ENCODE data around the gene TBKBP1. TPM values are rescaled to one million over a fixed set of nuclear protein-coding genes. Genes with fewer than 3 reads are reported as not detected.
A peak's percentile ranks its signal among the peaks of the same experiment; 100 is the strongest.

Gene TBKBP1
- total and polyA plus RNA-seq, 2 donors from 2014 or later = 10.1 to 11.2 TPM

DNA sequence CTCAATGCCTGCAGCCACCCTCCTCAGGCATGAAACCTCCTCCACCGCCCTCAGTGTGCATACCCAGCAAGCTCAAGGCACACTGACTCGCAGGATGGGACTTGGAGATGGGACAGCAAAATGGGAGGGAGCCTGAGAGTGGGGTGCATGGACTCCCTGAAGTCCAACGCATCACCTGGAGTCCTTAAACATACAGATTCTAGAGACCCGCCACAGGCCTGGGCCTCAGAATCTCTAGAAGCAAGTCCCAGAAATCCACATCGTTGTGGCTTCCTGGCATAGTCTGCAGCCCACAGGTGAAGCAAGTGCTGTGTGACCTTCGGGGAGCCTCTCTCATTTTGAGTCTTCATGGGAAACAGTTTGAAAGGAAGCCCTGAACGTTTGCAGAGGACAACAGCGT is 35.5 kb downstream of the TBKBP1 start:
- intact Hi-C loops (cut with DNase I) = no loop called here
- Histone ChIP-seq H3K4me1 (ENCODE audit: control insufficient read depth in 2 of 3, insufficient read depth in 2 of 3, low read depth in 1 of 3, low read length in 3 of 3) (peaks cover 0 to 4% (median 0%) of the 10 kb centered on the region in 3 donors), H3K9me3 (ENCODE audit: control insufficient read depth in 2 of 3, insufficient read depth in 1 of 3, low read length in 3 of 3) (no peaks in the 10 kb centered on the region), H3K4me3 (ENCODE audit: low read length in 3 of 3) (no peak overlapping the region), H3K9ac (ENCODE audit: low read length in 3 of 3) (no peak overlapping the region), H3K27me3 (ENCODE audit: control insufficient read depth, insufficient read depth, low read length) (peaks cover 11% of the 10 kb centered on the region), H3K36me3 (ENCODE audit: control insufficient read depth in 2 of 3, insufficient read depth in 3 of 3, low read length in 3 of 3) (no peaks in the 10 kb centered on the region), H3K27ac (ENCODE audit: low read depth in 2 of 2, low read length in 2 of 2) (no peak overlapping the region)
- FAIRE-seq (no peak), DNase-seq (peak in 2 of 5 donors; percentile 15 to 20)
- TF ChIP-seq, protein P1, sequence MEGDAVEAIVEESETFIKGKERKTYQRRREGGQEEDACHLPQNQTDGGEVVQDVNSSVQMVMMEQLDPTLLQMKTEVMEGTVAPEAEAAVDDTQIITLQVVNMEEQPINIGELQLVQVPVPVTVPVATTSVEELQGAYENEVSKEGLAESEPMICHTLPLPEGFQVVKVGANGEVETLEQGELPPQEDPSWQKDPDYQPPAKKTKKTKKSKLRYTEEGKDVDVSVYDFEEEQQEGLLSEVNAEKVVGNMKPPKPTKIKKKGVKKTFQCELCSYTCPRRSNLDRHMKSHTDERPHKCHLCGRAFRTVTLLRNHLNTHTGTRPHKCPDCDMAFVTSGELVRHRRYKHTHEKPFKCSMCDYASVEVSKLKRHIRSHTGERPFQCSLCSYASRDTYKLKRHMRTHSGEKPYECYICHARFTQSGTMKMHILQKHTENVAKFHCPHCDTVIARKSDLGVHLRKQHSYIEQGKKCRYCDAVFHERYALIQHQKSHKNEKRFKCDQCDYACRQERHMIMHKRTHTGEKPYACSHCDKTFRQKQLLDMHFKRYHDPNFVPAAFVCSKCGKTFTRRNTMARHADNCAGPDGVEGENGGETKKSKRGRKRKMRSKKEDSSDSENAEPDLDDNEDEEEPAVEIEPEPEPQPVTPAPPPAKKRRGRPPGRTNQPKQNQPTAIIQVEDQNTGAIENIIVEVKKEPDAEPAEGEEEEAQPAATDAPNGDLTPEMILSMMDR (IDR thresholded peaks at IDR 0.05; ENCODE audit: borderline replicate concordance, extremely low read depth, insufficient read depth) = no peak

DNA sequence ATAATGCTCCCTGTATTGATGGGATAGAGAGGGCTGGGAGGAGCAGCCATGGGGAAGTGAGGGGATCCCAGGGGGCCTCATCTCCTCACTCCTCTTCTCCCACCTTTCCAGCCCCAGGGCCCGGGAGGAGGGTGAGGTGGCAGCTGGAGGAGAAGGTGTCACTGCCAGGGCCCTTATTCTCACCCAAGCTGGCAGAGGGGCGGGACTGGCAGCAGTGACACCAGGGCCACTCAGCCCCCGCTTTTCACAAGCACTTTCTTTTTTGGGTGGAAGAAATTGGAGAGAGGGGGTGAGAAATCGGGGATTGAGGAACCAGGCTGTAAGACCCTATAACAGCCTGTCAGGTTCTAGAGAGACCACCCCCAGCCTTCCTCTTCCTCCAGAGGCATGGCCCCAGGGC is 36.7 kb downstream of the TBKBP1 start:
- H3K27me3 ChIP-seq (ENCODE audit: control insufficient read depth, insufficient read depth, low read length) = peaks cover 16% of the 10 kb centered on the region
- FAIRE-seq (no peak), DNase-seq (peak in 1 of 5 donors; percentile 20)
- intact Hi-C loops (cut with DNase I) = no loop called here
- peaks cover 0 to 4% (median 0%) of the 10 kb centered on the region in 3 donors for H3K4me1 ChIP-seq (ENCODE audit: control insufficient read depth in 2 of 3, insufficient read depth in 2 of 3, low read depth in 1 of 3, low read length in 3 of 3)
- no peaks in the 10 kb centered on the region for H3K9me3 ChIP-seq (ENCODE audit: control insufficient read depth in 2 of 3, insufficient read depth in 1 of 3, low read length in 3 of 3)
- H3K36me3 ChIP-seq (ENCODE audit: control insufficient read depth in 2 of 3, insufficient read depth in 3 of 3, low read length in 3 of 3) = no peaks in the 10 kb centered on the region
- H3K4me3 ChIP-seq (ENCODE audit: low read length in 3 of 3) = no peak overlapping the region
- TF ChIP-seq, protein P1 (IDR thresholded peaks at IDR 0.05; ENCODE audit: borderline replicate concordance, extremely low read depth, insufficient read depth) = no peak
- H3K27ac ChIP-seq (ENCODE audit: low read depth in 2 of 2, low read length in 2 of 2) = no peak overlapping the region
- H3K9ac ChIP-seq (ENCODE audit: low read length in 3 of 3) = no peak overlapping the region

DNA sequence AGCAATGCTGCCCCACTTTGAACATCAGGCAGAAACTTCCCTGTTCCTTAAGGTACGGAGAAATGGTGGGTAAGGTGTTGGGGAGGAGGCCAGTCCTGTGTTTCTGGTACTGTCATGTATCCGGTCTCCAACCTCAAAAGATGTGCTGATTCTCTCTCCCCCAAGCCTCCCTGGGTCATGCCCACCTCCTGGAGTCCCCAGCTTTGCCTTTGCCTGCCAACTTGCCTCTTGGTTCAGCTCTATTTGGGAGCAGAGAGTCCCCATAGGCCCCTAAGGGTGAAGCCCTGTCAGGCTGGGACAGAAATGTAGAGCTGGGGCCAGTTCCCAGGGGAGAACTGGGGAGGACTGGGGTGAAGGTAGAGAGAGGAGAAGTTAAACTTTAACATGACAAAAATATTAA is 37.4 kb downstream of the TBKBP1 start:
- H3K27me3 ChIP-seq (ENCODE audit: control insufficient read depth, insufficient read depth, low read length) = peaks cover 16% of the 10 kb centered on the region
- no peak overlapping the region for H3K27ac ChIP-seq (ENCODE audit: low read depth in 2 of 2, low read length in 2 of 2)
- TF ChIP-seq, protein P1 (IDR thresholded peaks at IDR 0.05; ENCODE audit: borderline replicate concordance, extremely low read depth, insufficient read depth) = no peak
- no peak overlapping the region for H3K9ac ChIP-seq (ENCODE audit: low read length in 3 of 3)
- peaks cover 0 to 4% (median 0%) of the 10 kb centered on the region in 3 donors for H3K4me1 ChIP-seq (ENCODE audit: control insufficient read depth in 2 of 3, insufficient read depth in 2 of 3, low read depth in 1 of 3, low read length in 3 of 3)
- intact Hi-C loops (cut with DNase I) = no loop called here
- no peaks in the 10 kb centered on the region for H3K9me3 ChIP-seq (ENCODE audit: control insufficient read depth in 2 of 3, insufficient read depth in 1 of 3, low read length in 3 of 3)
- FAIRE-seq (no peak), DNase-seq (no peak)
- H3K36me3 ChIP-seq (ENCODE audit: control insufficient read depth in 2 of 3, insufficient read depth in 3 of 3, low read length in 3 of 3) = no peaks in the 10 kb centered on the region
- no peak overlapping the region for H3K4me3 ChIP-seq (ENCODE audit: low read length in 3 of 3)
